GM12878 (cell line): Measurements from ENCODE around the gene OR9Q1. TPM values are rescaled to one million over a fixed set of nuclear protein-coding genes. Genes with fewer than 3 reads are reported as not detected.

Experiments used
- ATAC-seq: fragments of 200-7000 bp; cut with Tn5 transposase; 3 replicates; pipeline ENCODE4 v1.9.1; 2020; ENCODE audit warnings: mild to moderate bottlenecking, moderate library complexity
- BruUV-seq: library from RNA; stranded (reverse); fragments of 400-500 nt; replicated peaks from 2 replicates; lab custom pipeline; 2021; lab: Mats Ljungman, UMichigan
- CTCF ChIA-PET: fragments of 300-600 bp; sonication (Branson Sonifier 250); formaldehyde crosslinking; extraction: SDS; loops from one replicate; lab custom pipeline; 2021; ENCODE audit warnings: inconsistent platforms; lab: Yijun Ruan, JAX
- POLR2A ChIA-PET: fragments of 350-600 bp; formaldehyde crosslinking; extraction: SDS; loops from one replicate; lab custom pipeline; 2021; ENCODE audit warnings: inconsistent platforms; lab: Charles Lee
- RAD21 ChIA-PET: fragments of 300-600 bp; sonication (Branson Sonifier 250); formaldehyde crosslinking; loops from one replicate; lab custom pipeline; 2023; ENCODE audit warnings: antibody characterized with exemption; ENCODE audit not compliant: unreplicated experiment; lab: Charles Lee
- SMC1A ChIA-PET: fragments of 300-600 bp; sonication (Branson Sonifier 250); formaldehyde crosslinking; loops from one replicate; lab custom pipeline; 2023; ENCODE audit not compliant: unreplicated experiment, uncharacterized antibody; lab: Charles Lee
- DNase-seq: peaks from one replicate; pipeline ENCODE4 v3.0.0-alpha.2; 2011; ENCODE audit warnings: low read depth, low spot score
- FAIRE-seq: peaks from 3 replicates; lab custom pipeline; 2011; peaks lifted over from hg19 to GRCh38; lab: Jason Lieb, UNC
- H2AFZ ChIP-seq: 2 replicates; pipeline ENCODE4 v1.6.0; 2011; ENCODE audit warnings: low read depth, low read length, control low read depth; ENCODE audit not compliant: control insufficient read depth
- H3K27ac ChIP-seq: 2 replicates; pipeline ENCODE4 v1.5.1; 2011; ENCODE audit warnings: control low read depth; ENCODE audit not compliant: control insufficient read depth, insufficient read depth
- H3K27me3 ChIP-seq, 2 experiments: replicated peaks in 1 of 2; 2 replicates each; pipeline versions ENCODE4 v1.6.0 to v1.6.1; 2011; ENCODE audit warnings: low read length in 1 of 2; ENCODE audit not compliant: control insufficient read depth in 2 of 2, insufficient read depth in 2 of 2
- H3K36me3 ChIP-seq, 2 experiments: 2 replicates each; pipeline ENCODE4 v1.5.1; 2011; ENCODE audit warnings: low read length in 1 of 2; ENCODE audit not compliant: control insufficient read depth in 2 of 2, insufficient read depth in 2 of 2
- H3K4me1 ChIP-seq: 2 replicates; pipeline ENCODE4 v1.6.1; 2011; ENCODE audit warnings: mild to moderate bottlenecking, low read length, moderate library complexity, mixed read lengths; ENCODE audit not compliant: control insufficient read depth, insufficient read depth
- H3K4me2 ChIP-seq: 2 replicates; pipeline ENCODE4 v1.6.0; 2011; ENCODE audit warnings: control low read depth; ENCODE audit not compliant: control insufficient read depth, insufficient read depth
- H3K4me3 ChIP-seq: fragments of 200-600 bp; sonication (generic); 2 replicates; pipeline ENCODE4 v1.5.1; 2016
- H3K79me2 ChIP-seq: 2 replicates; pipeline ENCODE4 v1.6.0; 2011; ENCODE audit warnings: low read length; ENCODE audit not compliant: control insufficient read depth, insufficient read depth
- H3K9ac ChIP-seq: 2 replicates; pipeline ENCODE4 v1.8.0; 2011; ENCODE audit warnings: low read length, control low read depth, mixed read lengths; ENCODE audit not compliant: control insufficient read depth, insufficient read depth
- H3K9me3 ChIP-seq: replicated peaks from 3 replicates; pipeline ENCODE4 v1.5.1; 2011; ENCODE audit warnings: mild to moderate bottlenecking, low read length; ENCODE audit not compliant: control insufficient read depth, insufficient read depth
- H4K20me1 ChIP-seq: 2 replicates; pipeline ENCODE4 v1.6.0; 2011; ENCODE audit not compliant: control insufficient read depth, insufficient read depth
- ASH2L ChIP-seq: fragments of 300-600, 200-600 bp; sonication (generic); IDR thresholded peaks from 2 replicates; pipeline ENCODE4 v1.6.1; 2017; ENCODE audit warnings: low read depth, mild to moderate bottlenecking, borderline replicate concordance
- EP300 ChIP-seq, 2 experiments: fragments of 150-350 bp in 1 of 2; IDR thresholded peaks; 2 replicates each; pipeline ENCODE4 v1.6.1; 2011 to 2012; ENCODE audit warnings: low read depth in 2 of 2, low read length in 2 of 2, borderline replicate concordance in 1 of 2, improper control_type of control experiment in 1 of 2, inconsistent platforms in 1 of 2; ENCODE audit not compliant: control insufficient read depth in 1 of 2
- IRF4 ChIP-seq: IDR thresholded peaks from 2 replicates; pipeline ENCODE4 v1.6.1; 2011; ENCODE audit warnings: low read depth, low read length
- MYC ChIP-seq: IDR thresholded peaks from 2 replicates; pipeline ENCODE4 v1.6.1; 2011; ENCODE audit warnings: mild to moderate bottlenecking, low read length, moderate library complexity, inconsistent platforms; ENCODE audit not compliant: insufficient read depth, insufficient replicate concordance, insufficient read length, severe bottlenecking
- NBN ChIP-seq: fragments of 450-650 bp; IDR thresholded peaks from 2 replicates; pipeline ENCODE4 v1.6.1; 2016
- SMAD1 ChIP-seq: fragments of 450-650 bp; IDR thresholded peaks from 2 replicates; pipeline ENCODE4 v1.6.1; 2018; ENCODE audit warnings: mild to moderate bottlenecking, low read depth; ENCODE audit not compliant: partially characterized antibody
- SPI1 ChIP-seq: IDR thresholded peaks from 2 replicates; pipeline ENCODE4 v1.6.1; 2011; ENCODE audit warnings: low read depth, mild to moderate bottlenecking, low read length, moderate library complexity, borderline replicate concordance; ENCODE audit not compliant: insufficient read depth
- WGBS: methylation state at CpG from one replicate; pipeline ENCODE4 v1.1.6; 2016; ENCODE audit warnings: low lambda C conversion rate; ENCODE audit not compliant: insufficient replicate concordance, insufficient coverage; ENCODE audit errors: missing lambda C conversion rate; 5-methylcytosine and 5-hydroxymethylcytosine counted together
- in situ Hi-C: fragments of 300-500 bp; cut with MboI; formaldehyde crosslinking; loops from 9 replicates; pipeline ENCODE4 v1.14.3; 2018; ENCODE audit warnings: mixed read lengths
- intact Hi-C: fragments of 100-400 bp; cut with micrococcal nuclease; formaldehyde crosslinking; loops from one replicate; pipeline ENCODE4 v1.14.2; 2022; ENCODE audit not compliant: unreplicated experiment
- polyA plus RNA-seq, 11 experiments: library from polyadenylated mRNA; depleted of rRNA in 4 of 11; unstranded in 6 of 11; stranded (reverse) in 5 of 11; fragments of >200 nt; fragmentation: Nextera tagmentation in 4 of 11; fragmentation: Illumina TruSeq in 1 of 11; extraction: Ambion mirVana in 4 of 11; extraction: Trizol in 1 of 11; gene quantifications; 1 replicate in 1 of 11; 2 replicates in 10 of 11; pipeline versions ENCODE4 v1.2.1 to v1.2.3, GENCODE V29; 2011 to 2016; ENCODE audit warnings: inconsistent platforms in 2 of 11, missing spikeins in 2 of 11, low read depth in 1 of 11
- total RNA-seq, 4 experiments: library from RNA; depleted of rRNA in 3 of 4; stranded (reverse); fragments of >200 nt in 3 of 4; fragmentation: Illumina TruSeq in 1 of 4; extraction: Trizol in 1 of 4; gene quantifications; 2 replicates each; pipeline versions ENCODE4 v1.2.1 to v1.2.3, GENCODE V29; 2013 to 2021
- TF ChIP-seq, protein P1 (sequence below): IDR thresholded peaks from 2 replicates; pipeline ENCODE4 v1.6.1; 2011; ENCODE audit warnings: borderline replicate concordance, low read depth, mild to moderate bottlenecking, moderate library complexity, low read length; ENCODE audit not compliant: insufficient read depth, poor library complexity, severe bottlenecking
- TF ChIP-seq, protein P2 (sequence below): fragments of 150-350 bp; IDR thresholded peaks from 2 replicates; pipeline ENCODE4 v1.6.1; 2014; ENCODE audit warnings: mild to moderate bottlenecking, low read depth, low read length

Gene OR9Q1
- total and polyA plus RNA-seq, 10 of the 15 experiments (the other 5 are each of a cell fraction or from before 2014, with no cell fraction given) = not detected

DNA sequence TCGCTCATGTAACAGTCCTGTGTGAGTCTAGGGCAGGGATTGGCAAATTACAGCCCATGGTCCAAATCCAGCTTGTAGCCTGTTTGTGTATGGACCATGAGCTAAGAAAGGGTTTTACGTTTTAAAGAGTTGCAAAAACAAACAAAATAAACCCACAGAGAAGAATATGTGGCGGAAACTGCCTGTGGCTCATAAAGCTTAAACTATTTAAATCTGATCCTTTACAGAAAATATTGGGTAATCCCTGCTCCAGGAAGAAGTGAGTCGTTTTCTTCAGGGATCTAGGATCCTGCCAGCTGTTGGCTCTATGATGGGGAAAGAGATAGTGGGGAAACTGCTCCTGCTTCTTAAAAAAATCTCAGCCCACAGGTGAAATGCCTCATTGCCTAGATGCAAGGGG is 3.7 kb downstream of the OR9Q1 start:
- no peaks in the 10 kb centered on the region for H3K79me2 ChIP-seq
- no TSS peak for BruUV-seq
- no peaks in the 10 kb centered on the region for H3K9me3 ChIP-seq
- H4K20me1 ChIP-seq = no peaks in the 10 kb centered on the region
- TF ChIP-seq NBN (no peak), SMAD1 (no peak), EP300 (IDR thresholded peaks at IDR 0.05; ENCODE audit: borderline replicate concordance in 1 of 2, control insufficient read depth in 1 of 2, low read depth in 2 of 2, low read length in 2 of 2) (no peak), ASH2L (no peak), IRF4 (no peak), MYC (no peak), SPI1 (no peak)
- TF ChIP-seq, protein P1, sequence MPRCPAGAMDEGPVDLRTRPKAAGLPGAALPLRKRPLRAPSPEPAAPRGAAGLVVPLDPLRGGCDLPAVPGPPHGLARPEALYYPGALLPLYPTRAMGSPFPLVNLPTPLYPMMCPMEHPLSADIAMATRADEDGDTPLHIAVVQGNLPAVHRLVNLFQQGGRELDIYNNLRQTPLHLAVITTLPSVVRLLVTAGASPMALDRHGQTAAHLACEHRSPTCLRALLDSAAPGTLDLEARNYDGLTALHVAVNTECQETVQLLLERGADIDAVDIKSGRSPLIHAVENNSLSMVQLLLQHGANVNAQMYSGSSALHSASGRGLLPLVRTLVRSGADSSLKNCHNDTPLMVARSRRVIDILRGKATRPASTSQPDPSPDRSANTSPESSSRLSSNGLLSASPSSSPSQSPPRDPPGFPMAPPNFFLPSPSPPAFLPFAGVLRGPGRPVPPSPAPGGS = no peak
- TF ChIP-seq, protein P2, sequence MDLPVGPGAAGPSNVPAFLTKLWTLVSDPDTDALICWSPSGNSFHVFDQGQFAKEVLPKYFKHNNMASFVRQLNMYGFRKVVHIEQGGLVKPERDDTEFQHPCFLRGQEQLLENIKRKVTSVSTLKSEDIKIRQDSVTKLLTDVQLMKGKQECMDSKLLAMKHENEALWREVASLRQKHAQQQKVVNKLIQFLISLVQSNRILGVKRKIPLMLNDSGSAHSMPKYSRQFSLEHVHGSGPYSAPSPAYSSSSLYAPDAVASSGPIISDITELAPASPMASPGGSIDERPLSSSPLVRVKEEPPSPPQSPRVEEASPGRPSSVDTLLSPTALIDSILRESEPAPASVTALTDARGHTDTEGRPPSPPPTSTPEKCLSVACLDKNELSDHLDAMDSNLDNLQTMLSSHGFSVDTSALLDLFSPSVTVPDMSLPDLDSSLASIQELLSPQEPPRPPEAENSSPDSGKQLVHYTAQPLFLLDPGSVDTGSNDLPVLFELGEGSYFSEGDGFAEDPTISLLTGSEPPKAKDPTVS = no peak
- ATAC-seq = no peak
- H3K36me3 ChIP-seq = no peaks in the 10 kb centered on the region
- H3K4me2 ChIP-seq = no peak overlapping the region
- intact Hi-C loops = no loop called here
- POLR2A ChIA-PET = no interaction called here
- no peak for FAIRE-seq
- SMC1A ChIA-PET = no interaction called here
- H2AFZ ChIP-seq = no peak overlapping the region
- CTCF ChIA-PET = no interaction called here
- no peak for DNase-seq
- no peaks in the 10 kb centered on the region for H3K27me3 ChIP-seq
- H3K9ac ChIP-seq = no peak overlapping the region
- RAD21 ChIA-PET = no interaction called here
- H3K4me3 ChIP-seq = no peak overlapping the region
- whole genome bisulfite sequencing = 2% methylated on average over 4 of the region's 4 CpGs
- H3K4me1 ChIP-seq = no peaks in the 10 kb centered on the region
- H3K27ac ChIP-seq = no peak overlapping the region
- in situ Hi-C loops = no loop called here
